ENCODE results near the gene ASB7.

The ASB7 gene

DNA sequence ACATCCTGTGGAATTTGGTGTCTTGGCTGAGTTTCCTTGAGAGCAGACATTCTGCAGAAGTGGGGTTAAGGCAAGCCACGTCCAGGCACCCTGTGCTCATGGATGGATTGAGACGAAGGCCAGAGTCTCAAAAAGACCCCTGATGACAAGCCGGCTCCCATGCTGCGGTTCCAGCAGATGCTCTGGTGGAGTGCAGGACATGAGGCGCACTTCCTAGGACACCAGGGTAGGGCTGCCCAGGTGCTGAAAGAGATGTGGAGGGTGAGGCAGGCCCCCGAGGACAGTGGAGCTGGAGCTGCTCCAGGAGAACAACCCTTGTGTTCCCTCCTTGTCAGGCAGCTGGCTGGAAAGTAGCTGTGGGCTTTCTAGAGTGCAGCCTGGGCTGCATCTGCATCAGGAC is 81.0 kb downstream of the ASB7 start:
- in situ Hi-C loops (cut with HindIII; ENCODE audit: low sequenced_read_pairs) = no loop called here

DNA sequence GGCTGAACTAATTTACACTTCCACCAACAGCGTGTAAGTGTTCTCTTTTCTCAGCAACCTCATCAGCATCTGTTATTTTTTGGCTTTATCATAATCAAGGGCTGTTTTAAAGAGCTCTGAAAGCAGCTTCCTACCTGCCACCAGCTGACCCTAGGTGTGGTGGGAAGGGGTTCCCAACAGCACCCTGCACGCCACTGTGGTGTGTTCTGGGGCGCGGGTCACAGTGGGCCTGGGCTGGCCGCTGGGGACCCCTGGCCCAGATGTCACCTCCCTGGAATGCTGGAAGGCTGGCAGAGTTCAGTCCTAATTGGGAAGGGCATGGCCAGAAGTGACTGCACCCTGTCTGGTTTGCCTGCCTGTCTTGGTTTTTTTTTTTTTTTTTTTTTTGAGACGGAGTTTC is 82.2 kb downstream of the ASB7 start:
- in situ Hi-C loops (cut with HindIII; ENCODE audit: low sequenced_read_pairs) = no loop called here

- in situ Hi-C loops (cut with HindIII; ENCODE audit: low sequenced_read_pairs) = no loop called here
Observed at GRCh38 chr15:100686021-100686724, 83.8 kb downstream of the ASB7 start.

- in situ Hi-C loops (cut with HindIII; ENCODE audit: low sequenced_read_pairs) = no loop called here
Observed at GRCh38 chr15:100686725-100687473, 84.5 kb downstream of the ASB7 start.

DNA sequence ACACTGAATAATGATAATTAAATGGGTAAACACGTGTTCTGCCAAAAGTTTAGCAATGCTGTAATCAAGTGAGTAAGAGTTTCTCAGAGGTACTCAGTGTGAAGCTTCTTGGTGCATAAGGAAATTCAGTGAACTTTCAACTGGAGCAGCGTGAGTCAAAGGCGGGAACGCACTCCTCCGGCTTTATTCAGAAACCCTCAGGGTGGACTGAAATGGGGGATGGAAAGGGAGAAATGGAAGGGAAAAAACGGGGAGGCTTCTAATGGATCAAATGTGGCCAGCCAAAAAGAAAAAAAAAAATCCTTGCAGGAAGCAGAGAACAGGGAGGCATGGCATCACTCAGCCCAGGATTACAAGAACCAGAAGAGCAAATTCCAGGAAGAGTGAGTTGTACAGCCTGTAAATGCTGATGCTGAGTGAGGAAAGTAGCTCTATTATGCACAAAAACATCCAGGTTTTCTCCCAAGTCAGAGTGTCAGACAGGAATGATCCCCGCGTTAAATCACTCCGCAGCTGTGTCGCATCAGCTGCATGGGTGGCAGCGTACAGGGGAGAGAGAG is 85.3 kb downstream of the ASB7 start:
- in situ Hi-C loops (cut with HindIII; ENCODE audit: low sequenced_read_pairs) = no loop called here

GRCh38 chr15:100688549-100689120 is 86.2 kb downstream of the ASB7 start:
- in situ Hi-C loops (cut with HindIII; ENCODE audit: low sequenced_read_pairs) = no loop called here

DNA sequence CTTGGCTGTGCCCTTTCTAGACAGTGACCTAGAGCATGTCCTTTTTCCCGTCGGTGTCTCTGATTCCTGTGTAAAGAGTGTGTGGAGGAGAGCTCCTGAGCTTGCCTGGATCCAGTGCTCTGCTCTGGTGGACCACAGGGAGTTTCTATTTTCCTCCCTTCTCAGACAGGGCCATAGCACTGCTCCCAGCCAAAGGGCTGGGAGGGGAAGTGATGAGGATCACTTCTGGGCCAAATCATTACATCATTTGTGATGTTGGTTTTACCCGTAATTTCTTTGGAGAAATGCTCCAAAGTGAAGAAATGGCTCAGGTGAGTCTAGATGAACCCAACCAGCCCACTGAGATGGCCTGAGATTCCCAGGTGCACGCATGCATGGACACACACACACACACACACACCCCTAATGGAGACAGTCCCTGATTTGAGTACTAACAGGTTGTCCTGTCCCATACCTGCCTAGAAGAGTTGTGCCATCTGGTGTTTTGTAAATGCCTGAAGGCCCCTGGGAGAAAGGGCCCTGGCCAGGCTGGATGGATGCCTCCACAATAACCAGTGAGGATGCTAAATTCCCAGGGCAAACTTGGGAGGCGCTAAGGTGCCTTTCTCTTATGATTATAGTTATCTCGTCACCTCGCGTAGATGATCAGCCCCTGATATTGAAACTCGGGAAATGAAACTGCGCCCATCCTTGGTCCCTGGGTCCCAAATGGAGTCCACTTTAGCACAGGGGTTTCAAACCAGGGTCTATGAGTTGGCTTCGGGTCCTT is 86.9 kb downstream of the ASB7 start:
- in situ Hi-C loops (cut with HindIII; ENCODE audit: low sequenced_read_pairs) = no loop called here

DNA sequence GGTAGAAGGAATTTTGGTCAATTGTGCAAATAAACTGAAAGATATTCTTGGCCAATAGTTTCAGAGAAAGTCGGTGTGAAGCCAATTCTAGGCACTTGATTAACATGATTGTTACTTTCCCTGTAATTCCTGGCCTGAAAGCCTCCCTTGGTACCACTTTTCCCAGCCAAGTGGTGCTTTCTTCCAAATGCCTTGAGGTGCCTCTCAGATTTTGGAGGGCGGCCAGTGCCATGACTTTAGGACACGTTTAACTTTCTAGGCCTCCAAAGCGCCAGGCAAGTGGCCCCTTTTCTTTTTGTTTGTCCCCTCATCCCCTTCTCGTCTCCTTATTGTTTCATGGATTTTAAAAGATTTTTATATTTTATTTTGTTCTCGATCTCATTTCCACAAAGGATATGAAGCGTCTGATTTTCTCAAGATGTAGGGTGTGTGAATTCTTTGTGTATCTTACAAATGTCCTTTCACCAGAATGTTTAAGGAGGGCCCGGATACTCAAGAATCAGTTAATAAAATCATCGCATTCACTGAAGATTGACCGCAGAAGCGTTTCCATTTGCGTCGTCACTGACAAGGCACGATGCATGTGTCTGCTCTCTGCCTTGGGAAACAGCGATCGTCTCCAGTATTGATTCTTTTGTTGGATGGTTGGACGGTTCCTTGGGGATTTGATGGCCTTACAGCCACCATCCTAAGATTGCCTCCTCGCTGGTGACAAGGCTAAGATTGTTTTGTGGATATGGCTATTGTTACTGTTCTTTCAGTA is 87.8 kb downstream of the ASB7 start:
- in situ Hi-C loops (cut with HindIII; ENCODE audit: low sequenced_read_pairs) = no loop called here

- in situ Hi-C loops (cut with HindIII; ENCODE audit: low sequenced_read_pairs) = no loop called here
Observed at GRCh38 chr15:100690795-100691158, 88.4 kb downstream of the ASB7 start.

GRCh38 chr15:100691321-100691720 is 88.9 kb downstream of the ASB7 start:
- in situ Hi-C loops (cut with HindIII; ENCODE audit: low sequenced_read_pairs) = no loop called here

DNA sequence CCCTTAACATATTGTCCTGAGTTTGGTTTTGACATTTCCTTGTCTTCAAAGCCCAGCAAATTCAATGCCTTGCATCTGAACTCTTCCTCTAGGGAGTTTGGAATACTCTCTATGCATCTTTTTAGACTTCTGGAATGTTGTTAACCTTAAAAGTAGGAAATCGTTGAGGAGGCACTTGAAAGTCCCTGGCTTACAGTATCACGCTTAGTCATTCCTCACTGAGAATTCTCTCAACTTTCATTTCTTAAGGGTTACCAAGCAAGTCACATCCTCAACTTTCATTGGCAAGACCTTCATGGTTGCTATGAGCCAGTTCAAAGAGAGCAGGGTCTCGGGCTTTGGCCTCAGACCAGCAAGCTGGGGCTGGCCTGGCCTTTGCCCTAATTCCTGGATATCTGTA is 89.9 kb downstream of the ASB7 start:
- in situ Hi-C loops (cut with HindIII; ENCODE audit: low sequenced_read_pairs) = no loop called here

- in situ Hi-C loops (cut with HindIII; ENCODE audit: low sequenced_read_pairs) = no loop called here
Observed at GRCh38 chr15:100692671-100693070, 90.3 kb downstream of the ASB7 start.

GRCh38 chr15:100693451-100693850 is 91.1 kb downstream of the ASB7 start:
- in situ Hi-C loops (cut with HindIII; ENCODE audit: low sequenced_read_pairs) = no loop called here

- in situ Hi-C loops (cut with HindIII; ENCODE audit: low sequenced_read_pairs) = no loop called here
Observed at GRCh38 chr15:100694381-100695021, 92.1 kb downstream of the ASB7 start.

DNA sequence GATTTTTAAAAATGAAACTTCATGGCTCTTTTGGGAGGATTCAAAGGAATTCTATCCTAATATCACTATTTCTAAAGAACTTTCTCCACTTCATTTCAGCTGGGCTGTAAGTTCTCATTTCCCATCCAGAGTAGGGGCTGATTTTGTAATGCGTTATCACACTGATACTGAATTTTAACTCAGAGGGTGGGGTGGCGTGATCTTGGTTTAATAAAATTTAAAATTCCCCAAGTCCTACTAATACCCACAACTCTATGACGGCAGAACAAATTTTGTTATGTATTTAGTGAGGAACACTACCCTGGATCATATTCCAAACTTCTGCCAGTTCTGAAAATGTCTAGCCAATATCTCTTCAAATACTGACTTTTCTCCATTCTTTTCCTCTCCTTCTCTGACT is 92.7 kb downstream of the ASB7 start:
- in situ Hi-C loops (cut with HindIII; ENCODE audit: low sequenced_read_pairs) = no loop called here

DNA sequence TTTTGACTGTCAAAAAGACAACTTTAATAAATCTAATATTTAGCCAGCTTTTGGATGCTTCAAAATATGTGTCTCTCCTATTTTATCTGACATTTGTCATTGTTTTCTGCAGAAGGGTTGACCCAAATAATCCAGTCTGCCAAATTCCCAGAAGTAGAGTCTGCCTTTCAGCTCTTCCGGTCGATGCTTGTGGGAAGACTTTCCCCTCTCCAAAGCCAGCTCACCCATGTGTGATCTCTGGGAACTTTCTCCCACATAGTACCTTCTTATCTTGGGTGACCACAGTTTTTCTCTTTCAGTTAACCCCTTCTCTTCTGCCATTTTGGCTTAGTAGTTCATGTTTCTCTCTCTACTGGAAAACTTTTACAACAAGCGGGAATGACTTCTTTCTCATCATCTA is 94.1 kb downstream of the ASB7 start:
- in situ Hi-C loops (cut with HindIII; ENCODE audit: low sequenced_read_pairs) = no loop called here
